K562 (cell line): ENCODE results near the gene ASB15. TPM values are rescaled to one million over a fixed set of nuclear protein-coding genes. Genes with fewer than 3 reads are reported as not detected.

Source experiments
- ATAC-seq: fragments of 200-7000 bp; cut with Tn5 transposase; 3 replicates; pipeline ENCODE4 v1.9.1; 2020; ENCODE audit warnings: moderate library complexity
- BruUV-seq: library from RNA; stranded (reverse); fragments of 400-500 nt; replicated peaks from 2 replicates; lab custom pipeline; 2021; lab: Mats Ljungman, UMichigan
- CTCF ChIA-PET: fragments of 300-600 bp; formaldehyde crosslinking; extraction: SDS; loops from one replicate; lab custom pipeline; 2021; ENCODE audit warnings: low intra/inter-chr PET ratio; lab: Yijun Ruan, JAX
- POLR2A ChIA-PET: fragments of 300-600, 350-650 bp; sonication (Branson Sonifier 250); formaldehyde crosslinking; extraction: SDS; loops from one replicate; lab custom pipeline; 2021; ENCODE audit warnings: antibody characterized with exemption, inconsistent platforms; lab: Yijun Ruan, JAX
- DNase-seq, 4 experiments: peaks; one replicate each; pipeline versions ENCODE4 v3.0.0 to v3.0.0-alpha.2; 2011 to 2018; ENCODE audit warnings: low spot score in 3 of 4, mixed read lengths in 3 of 4; ENCODE audit errors: extremely low read depth in 1 of 4
- FAIRE-seq: peaks from 2 replicates; lab custom pipeline; 2011; peaks lifted over from hg19 to GRCh38; lab: Jason Lieb, UNC
- H2AFZ ChIP-seq: 2 replicates; pipeline ENCODE4 v1.6.0; 2011; ENCODE audit warnings: low read depth, low read length, control low read depth, inconsistent platforms
- H3K27ac ChIP-seq: fragments of 200-600 bp; 3 replicates; pipeline ENCODE4 v1.8.0; 2011; ENCODE audit warnings: low read depth, mild to moderate bottlenecking, control low read depth, inconsistent platforms, low read length, moderate library complexity, mixed read lengths; ENCODE audit errors: extremely low read depth
- H3K27me3 ChIP-seq, 2 experiments: fragments of 300-600 bp in 1 of 2; 2 replicates in 1 of 2; 3 replicates in 1 of 2; pipeline versions ENCODE4 v1.6.0 to v1.8.0; 2011; ENCODE audit warnings: inconsistent platforms in 2 of 2, low read length in 2 of 2, mild to moderate bottlenecking in 1 of 2, mixed read lengths in 1 of 2, moderate library complexity in 1 of 2; ENCODE audit not compliant: control insufficient read depth in 2 of 2, insufficient read depth in 2 of 2
- H3K36me3 ChIP-seq: fragments of 300-600 bp; 3 replicates; pipeline ENCODE4 v1.8.0; 2011; ENCODE audit warnings: mild to moderate bottlenecking, low read length, inconsistent platforms; ENCODE audit not compliant: control insufficient read depth, insufficient read depth
- H3K4me1 ChIP-seq, 2 experiments: fragments of 200-600 bp in 1 of 2; replicated peaks in 1 of 2; 2 replicates in 1 of 2; 3 replicates in 1 of 2; pipeline versions ENCODE4 v1.5.1 to v1.8.0; 2011; ENCODE audit warnings: inconsistent platforms in 2 of 2, low read length in 2 of 2, mild to moderate bottlenecking in 1 of 2, mixed read lengths in 1 of 2, moderate library complexity in 1 of 2; ENCODE audit not compliant: control insufficient read depth in 2 of 2, insufficient read depth in 2 of 2
- H3K4me2 ChIP-seq: 2 replicates; pipeline ENCODE4 v1.6.1; 2011; ENCODE audit warnings: low read length, control low read depth, inconsistent platforms, mixed read lengths; ENCODE audit not compliant: insufficient read depth
- H3K4me3 ChIP-seq: fragments of 200-600 bp; sonication (generic), shearing (Covaris generic); 2 replicates; pipeline ENCODE4 v1.5.1; 2016; ENCODE audit warnings: control low read depth, inconsistent platforms
- H3K79me2 ChIP-seq: fragments of 200-600 bp; 3 replicates; pipeline ENCODE4 v1.8.0; 2011; ENCODE audit warnings: low read length, inconsistent platforms; ENCODE audit not compliant: control insufficient read depth, insufficient read depth
- H3K9ac ChIP-seq, 2 experiments: 2 replicates each; pipeline versions ENCODE4 v1.6.0 to v1.6.1; 2011; ENCODE audit warnings: low read depth in 2 of 2, low read length in 2 of 2, control low read depth in 1 of 2, inconsistent platforms in 1 of 2, mild to moderate bottlenecking in 1 of 2, mixed read lengths in 1 of 2; ENCODE audit not compliant: insufficient read depth in 1 of 2
- H3K9me1 ChIP-seq: one replicate; pipeline ENCODE4 v1.6.0; 2011; ENCODE audit warnings: inconsistent platforms, mild to moderate bottlenecking, low read length, moderate library complexity; ENCODE audit not compliant: control insufficient read depth, insufficient read depth
- H3K9me3 ChIP-seq: replicated peaks from 2 replicates; pipeline ENCODE4 v1.5.1; 2011; ENCODE audit warnings: low read depth, low read length, inconsistent platforms; ENCODE audit not compliant: control insufficient read depth, insufficient read depth
- H4K20me1 ChIP-seq: replicated peaks from 2 replicates; pipeline ENCODE4 v1.6.1; 2011; ENCODE audit warnings: low read length, inconsistent platforms, mixed read lengths; ENCODE audit not compliant: control insufficient read depth, insufficient read depth
- ATF3 ChIP-seq, 2 experiments: fragments of 450-650 bp in 1 of 2; sonication (generic) in 1 of 2; formaldehyde crosslinking in 1 of 2; IDR thresholded peaks in 1 of 2; conservative IDR thresholded peaks in 1 of 2; 2 replicates each; pipeline versions ENCODE4 v1.6.1 to v1.8.1; 2016 to 2023; ENCODE audit warnings: mild to moderate bottlenecking in 2 of 2, moderate library complexity in 2 of 2, inconsistent platforms in 1 of 2, missing genetic modification reagents in 1 of 2
- FOSL1 ChIP-seq: fragments of 200-800 bp; sonication (Bioruptor generic); conservative IDR thresholded peaks from 2 replicates; pipeline ENCODE4 v1.6.1; 2016; ENCODE audit warnings: missing genetic modification characterization, missing compliant biosample characterization
- GABPA ChIP-seq: fragments of 200-800 bp; sonication (Bioruptor generic); conservative IDR thresholded peaks from 2 replicates; pipeline ENCODE4 v1.6.1; 2016; ENCODE audit warnings: low read depth, missing genetic modification characterization, missing compliant biosample characterization
- HMGXB4 ChIP-seq: sonication (generic); formaldehyde crosslinking; IDR thresholded peaks from 2 replicates; pipeline ENCODE4 v1.8.1; 2023; ENCODE audit warnings: mild to moderate bottlenecking, missing genetic modification reagents
- JUND ChIP-seq, 2 experiments: IDR thresholded peaks; 2 replicates in 1 of 2; 3 replicates in 1 of 2; pipeline ENCODE4 v1.6.1; 2011; ENCODE audit warnings: borderline replicate concordance in 2 of 2, low read depth in 2 of 2, low read length in 2 of 2, improper control_type of control experiment in 1 of 2, missing biosample characterization in 1 of 2, missing genetic modification characterization in 1 of 2, missing genetic modification reagents in 1 of 2
- ZNF311 ChIP-seq: fragments of 250-450 bp; sonication (Bioruptor Pico); IDR thresholded peaks from 2 replicates; pipeline ENCODE4 v1.4.0; 2020; ENCODE audit warnings: mild to moderate bottlenecking, moderate library complexity
- ZNF395 ChIP-seq: fragments of 200-800 bp; sonication (Bioruptor generic); IDR thresholded peaks from 2 replicates; pipeline ENCODE4 v1.6.1; 2017; ENCODE audit warnings: missing genetic modification characterization, missing compliant biosample characterization
- WGBS: fragments of 100-300 bp; shearing (Covaris generic); methylation state at CpG from one replicate; pipeline ENCODE4 v1.1.6; 2016; ENCODE audit warnings: low coverage, mixed read lengths; ENCODE audit not compliant: insufficient coverage; ENCODE audit errors: missing lambda C conversion rate; 5-methylcytosine and 5-hydroxymethylcytosine counted together
- in situ Hi-C: fragments of 300-500 bp; cut with MboI; formaldehyde crosslinking; loops from 4 replicates; pipeline ENCODE4 v1.15.0; 2018; ENCODE audit warnings: inconsistent platforms, mixed read lengths
- intact Hi-C: fragments of 100-400 bp; cut with micrococcal nuclease; formaldehyde crosslinking; loops from 2 replicates; pipeline ENCODE4 v1.14.2; 2022
- polyA plus RNA-seq, 8 experiments: library from polyadenylated mRNA; depleted of rRNA in 4 of 8; stranded (reverse) in 5 of 8; unstranded in 3 of 8; fragments of >200 nt; fragmentation: Nextera tagmentation in 2 of 8; fragmentation: Illumina TruSeq in 1 of 8; extraction: Ambion mirVana in 2 of 8; extraction: Trizol in 1 of 8; gene quantifications; 2 replicates each; pipeline versions ENCODE4 v1.2.1 to v1.2.3, GENCODE V29; 2011 to 2014; ENCODE audit warnings: inconsistent platforms in 1 of 8, missing spikeins in 1 of 8
- total RNA-seq, 7 experiments: library from RNA; depleted of rRNA in 6 of 7; stranded (reverse); fragments of >200 nt in 6 of 7; fragmentation: Illumina TruSeq in 2 of 7; extraction: Trizol in 2 of 7; gene quantifications; 2 replicates each; pipeline versions ENCODE4 v1.2.1 to v1.2.3, GENCODE V29; 2011 to 2021; ENCODE audit warnings: low replicate concordance in 1 of 7

ASB15 gene
- total and polyA plus RNA-seq, 9 of the 15 experiments (the other 6 are each of a cell fraction or from before 2014, with no cell fraction given), result 0.03 to 0.14 (median 0.04) TPM; not detected in 3

- intact Hi-C loops, result no loop called here
- ChIA-PET POLR2A (interaction anchor here (0.6 to 2.3 kb wide), 3 partner anchors 12 to 28 kb away, joined by 3 to 7 read pairs (median 3); no protein-coding TSS in a partner anchor), CTCF (no interaction called here)
- FAIRE-seq (no peak), DNase-seq (no peak), ATAC-seq (peak; percentile 51)
- no TSS peak for BruUV-seq
- H4K20me1 ChIP-seq, result no peaks in the 10 kb centered on the region
- no peak overlapping the region for H3K4me2 ChIP-seq
- 2% methylated on average over 2 of the region's 2 CpGs for WGBS
- peaks cover 0 to 11% of the 10 kb centered on the region in 2 experiments; a peak in 2 of 5 replicates for H3K27me3 ChIP-seq
- in situ Hi-C loops, result no loop called here
- no peaks in the 10 kb centered on the region for H3K9me1 ChIP-seq
- TF ChIP-seq ZNF311 (CRISPR knock-in tag) (no peak), FOSL1 (tag) (peak; percentile 73), HMGXB4 (CRISPR knock-in tag) (no peak), ATF3 (IDR thresholded peaks at IDR 0.05) (0 out of 2 replicates have a peak, but pooled peaks have one; percentile 44), ATF3 (CRISPR knock-in tag; conservative IDR thresholded peaks at IDR 0.05) (no peak), JUND (IDR thresholded peaks at IDR 0.05; ENCODE audit: borderline replicate concordance, low read depth, low read length) (peak; percentile 68), JUND (tag; IDR thresholded peaks at IDR 0.05; ENCODE audit: borderline replicate concordance, low read depth, low read length) (peak; percentile 55; the same call in 1 of the 3 replicates), GABPA (peak; percentile 30; the same call in 1 of the 2 replicates), ZNF395 (CRISPR knock-in tag) (peak; percentile 19; the same call in 1 of the 2 replicates)
- no peaks in the 10 kb centered on the region for H3K9me3 ChIP-seq
- no peak overlapping the region for H3K27ac ChIP-seq
- H3K4me3 ChIP-seq, result no peak overlapping the region
- H3K4me1 ChIP-seq, result no peaks in the 10 kb centered on the region; a peak in 1 of 5 replicates
- no peaks in the 10 kb centered on the region for H3K36me3 ChIP-seq
- H2AFZ ChIP-seq, result no peak overlapping the region
- H3K79me2 ChIP-seq, result no peaks in the 10 kb centered on the region
- H3K9ac ChIP-seq, result no peak overlapping the region
These were observed 48.3 kb downstream of the ASB15 start for GRCh38 chr7:123649964-123650363.
